HG02885 (cell line): Measurements from ENCODE around the gene GABRB1.
"Not testable (repeated sequence)": the region's sequence is repeated elsewhere in the genome, so short reads cannot be mapped to it uniquely, and the experiment has no call there.

Experiments used
- ATAC-seq: cut with Tn5 transposase; IDR thresholded peaks from one replicate; pipeline ENCODE4 v1.9.1; 2021; ENCODE audit warnings: mild to moderate bottlenecking; ENCODE audit not compliant: unreplicated experiment, poor library complexity

The GABRB1 gene

DNA sequence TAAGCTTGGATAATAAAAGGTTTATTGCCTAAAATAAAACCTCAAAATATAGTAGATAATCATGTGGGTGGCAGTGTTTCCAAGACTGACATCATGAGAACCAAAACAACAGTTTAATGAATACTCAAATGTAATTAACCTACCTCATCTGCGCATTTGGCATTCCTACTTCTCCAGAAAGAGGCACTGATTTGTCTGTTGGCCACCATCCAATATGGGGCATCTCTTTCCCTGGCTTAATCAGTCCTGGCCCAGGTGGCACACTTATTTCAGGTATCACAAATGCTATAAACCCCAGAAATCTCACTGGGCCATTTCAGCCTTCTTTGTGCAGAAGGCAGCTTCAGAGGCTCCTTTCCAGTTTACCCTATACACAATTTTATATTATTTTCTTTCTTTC is 239.9 kb downstream of the GABRB1 start:
- ATAC-seq, result no peak

DNA sequence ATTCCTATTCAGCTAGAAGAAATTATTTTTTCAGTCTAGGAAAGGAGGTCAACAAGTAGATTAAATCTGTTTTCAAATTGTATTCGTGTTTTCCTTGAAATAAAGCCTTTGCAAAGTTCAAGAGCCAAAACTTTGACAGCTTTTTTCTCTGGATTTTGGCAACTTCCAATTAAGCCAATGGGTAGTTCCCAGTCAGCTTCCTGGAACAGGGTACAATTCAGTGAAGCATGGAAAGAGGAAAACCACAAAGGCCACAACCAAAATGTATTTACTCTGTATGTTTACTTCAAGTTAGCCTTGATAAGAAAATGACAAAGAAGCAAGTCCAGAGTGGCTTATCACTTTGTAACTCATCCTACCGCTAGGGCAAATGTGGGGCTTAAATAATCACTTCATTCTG is 243.5 kb downstream of the GABRB1 start:
- ATAC-seq, result no peak

DNA sequence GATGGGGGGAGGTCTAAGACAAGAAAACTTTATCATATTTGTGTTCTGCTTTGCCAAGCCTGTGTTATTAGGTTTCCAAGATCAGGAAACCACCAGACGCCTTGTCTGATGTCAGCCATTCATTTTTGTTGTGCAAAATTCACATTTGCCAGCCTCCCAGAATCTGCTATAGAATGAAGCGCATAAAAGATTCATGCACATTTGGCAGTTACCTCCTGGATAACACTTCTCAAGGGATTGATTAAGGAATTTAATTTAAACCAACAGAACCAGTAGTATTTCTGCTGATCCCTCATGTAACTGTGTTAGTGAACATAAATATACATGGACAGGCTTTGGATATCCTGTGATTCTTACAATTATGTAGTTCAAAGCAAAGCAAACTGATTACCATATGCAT is 244.2 kb downstream of the GABRB1 start:
- ATAC-seq, result no peak

DNA sequence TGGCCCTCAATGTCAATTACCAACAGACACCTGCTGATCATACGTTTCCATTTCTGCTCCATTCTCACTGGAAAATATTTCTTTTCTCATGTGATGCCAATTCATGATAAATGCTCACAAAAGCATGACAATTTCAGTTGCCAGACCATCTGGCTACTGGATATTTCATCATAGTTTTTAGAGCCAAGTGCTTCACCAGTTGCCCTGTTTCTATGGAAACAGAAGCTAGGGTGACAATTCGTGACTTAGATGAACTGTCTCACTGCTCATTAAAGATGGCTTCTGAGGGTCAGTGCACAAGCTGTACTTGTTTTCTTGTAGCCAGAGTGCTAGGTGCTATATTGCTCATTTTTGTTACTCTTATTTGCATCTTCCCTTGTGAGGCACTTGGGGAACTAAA is 247.3 kb downstream of the GABRB1 start:
- no peak for ATAC-seq

DNA sequence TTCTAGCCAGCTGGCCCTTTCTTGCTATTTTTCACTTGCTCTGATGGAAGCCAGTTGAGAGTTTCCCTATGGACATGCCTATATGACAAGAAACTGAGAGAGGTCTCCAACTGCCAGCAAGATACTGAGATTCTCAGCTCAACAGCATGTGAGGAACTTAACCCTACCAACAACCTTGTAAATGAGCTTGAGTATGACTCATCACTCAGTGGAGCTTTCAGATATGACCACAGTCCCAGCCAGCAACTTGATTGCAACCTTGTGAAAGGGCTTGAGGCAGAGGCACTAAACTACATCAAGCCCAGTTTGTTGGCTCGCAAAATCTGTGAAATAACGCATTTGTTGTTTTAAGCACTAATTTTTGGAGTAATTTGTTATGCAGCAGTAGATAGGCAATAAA is 256.4 kb downstream of the GABRB1 start:
- ATAC-seq, result peak; percentile 96

DNA sequence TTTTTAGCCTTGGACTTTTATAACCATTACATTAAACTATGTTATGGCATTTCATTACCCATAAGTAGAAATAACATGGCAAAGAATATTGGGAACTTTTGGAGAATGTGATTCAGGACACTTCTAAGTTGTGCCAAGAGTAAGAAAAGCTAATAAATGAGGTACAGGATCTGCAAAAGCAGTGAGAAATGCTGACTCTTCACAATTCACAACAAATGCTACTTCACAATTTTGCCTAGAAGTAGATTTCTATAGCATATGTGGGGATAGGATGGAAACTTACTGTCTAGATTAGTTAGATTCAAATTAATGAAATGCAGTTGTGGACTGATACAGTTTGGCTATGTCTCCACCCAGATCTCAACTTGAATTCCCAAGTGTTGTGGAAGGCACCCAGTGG is 258.4 kb downstream of the GABRB1 start:
- no peak for ATAC-seq

DNA sequence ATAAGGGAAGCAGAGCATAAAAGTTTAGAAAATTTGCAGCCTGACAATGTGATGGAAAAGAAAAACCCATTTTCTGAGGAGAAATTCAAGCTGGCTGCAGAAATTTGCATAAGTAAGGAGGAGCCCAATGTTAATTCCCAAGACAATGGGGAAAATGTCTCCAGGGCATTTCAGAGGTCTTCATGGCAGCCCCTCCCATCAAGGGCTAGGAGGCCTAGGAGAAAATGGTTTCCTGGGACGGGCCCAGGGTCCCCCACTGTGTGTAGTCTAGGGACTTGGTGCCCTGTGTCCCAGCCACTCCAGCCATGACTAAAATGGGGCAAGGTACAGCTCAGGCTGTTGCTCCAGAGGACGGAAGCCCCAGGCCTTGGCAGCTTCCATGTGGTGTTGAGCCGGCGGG is 259.5 kb downstream of the GABRB1 start:
- not testable (repeated sequence) for ATAC-seq

DNA sequence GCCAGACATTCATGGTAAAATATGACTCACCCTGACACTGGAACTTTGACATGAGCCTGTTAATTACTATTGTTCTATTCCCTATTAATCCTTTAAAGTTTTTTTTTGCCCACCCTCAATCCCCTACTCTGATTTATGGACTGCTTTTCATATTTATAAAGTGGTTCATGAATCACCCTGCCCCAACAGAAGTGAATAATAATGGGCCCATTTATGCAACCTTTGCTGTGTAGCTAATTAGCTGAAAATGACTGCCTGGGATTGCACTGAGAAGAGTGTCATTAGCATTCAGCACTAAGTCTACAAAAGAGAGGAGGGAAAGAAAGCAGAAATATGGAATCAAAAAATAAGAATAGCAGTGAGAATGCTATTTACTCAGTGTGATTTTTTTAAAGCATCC is 277.8 kb downstream of the GABRB1 start:
- ATAC-seq, result no peak

DNA sequence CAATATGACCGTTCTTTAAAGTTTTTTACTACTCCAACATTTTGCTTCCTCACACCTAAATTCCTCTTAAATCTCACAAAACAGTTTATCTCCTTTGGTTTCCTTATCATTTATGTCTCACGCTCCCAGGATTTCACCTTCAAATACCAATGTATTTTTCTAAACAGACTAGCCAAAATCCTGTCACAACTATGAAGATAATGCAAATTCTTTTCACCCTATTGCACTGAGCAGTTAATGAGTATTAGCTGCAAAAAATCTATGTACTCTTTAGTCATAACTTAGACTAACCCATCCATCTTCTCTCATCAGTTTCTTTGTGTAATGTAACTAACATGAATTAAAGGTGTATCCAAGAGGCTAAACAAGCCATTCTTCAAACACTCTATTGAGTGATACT is 280.8 kb downstream of the GABRB1 start:
- ATAC-seq, result no peak

DNA sequence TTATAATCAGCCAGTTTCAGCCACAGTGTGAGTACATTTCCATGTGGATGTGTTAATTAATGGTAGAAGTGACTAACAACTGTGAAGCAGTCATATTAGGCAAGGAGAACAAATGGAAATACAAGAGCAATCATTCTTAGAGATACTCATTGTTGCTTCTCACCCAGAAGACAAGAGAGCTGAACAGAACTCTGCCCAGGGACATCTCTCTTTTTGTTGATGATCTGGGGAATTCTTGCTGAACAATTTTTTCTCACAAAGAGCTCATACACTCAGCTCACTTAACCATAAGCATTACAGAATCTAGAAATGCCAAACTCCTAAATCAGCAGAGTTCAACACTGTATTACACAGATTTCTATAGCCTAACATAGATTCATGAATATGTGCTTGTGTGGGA is 282.0 kb downstream of the GABRB1 start:
- no peak for ATAC-seq

DNA sequence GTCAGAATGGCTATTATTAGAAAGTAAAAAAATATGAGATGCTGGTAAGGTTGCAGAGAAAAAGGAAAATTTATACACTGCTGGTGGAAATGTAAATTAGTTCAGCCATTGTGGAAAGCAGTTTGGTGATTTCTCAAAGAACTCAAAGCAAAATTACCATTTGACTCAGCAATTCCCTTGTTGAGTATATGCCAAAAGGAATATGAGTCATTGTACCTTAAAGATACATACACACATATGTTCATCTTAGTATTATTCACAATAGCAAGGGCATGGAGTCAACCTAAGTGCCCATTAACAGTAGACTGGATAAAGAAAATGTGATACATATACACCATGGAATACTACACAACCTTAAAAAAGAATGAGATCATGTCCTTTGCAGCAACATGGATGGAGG is 284.0 kb downstream of the GABRB1 start:
- ATAC-seq, result peak; percentile 81

DNA sequence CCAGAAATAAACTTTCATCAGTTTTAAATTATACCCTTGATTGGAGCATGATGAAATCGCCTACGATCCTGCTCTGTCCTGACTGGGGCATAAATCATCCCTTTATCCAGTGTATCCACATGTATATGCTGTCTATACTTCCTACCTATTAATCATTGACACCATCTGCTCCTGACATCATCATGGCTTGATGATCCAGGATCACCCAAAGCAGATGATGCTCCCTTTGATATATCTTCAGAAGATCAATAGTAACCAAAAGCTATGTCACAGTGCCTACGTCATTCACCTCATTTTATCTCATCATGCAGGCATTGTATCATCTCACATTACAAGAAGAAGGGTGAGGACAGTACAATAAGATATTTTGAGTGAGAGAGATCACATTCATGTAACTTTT is 294.7 kb downstream of the GABRB1 start:
- no peak for ATAC-seq

DNA sequence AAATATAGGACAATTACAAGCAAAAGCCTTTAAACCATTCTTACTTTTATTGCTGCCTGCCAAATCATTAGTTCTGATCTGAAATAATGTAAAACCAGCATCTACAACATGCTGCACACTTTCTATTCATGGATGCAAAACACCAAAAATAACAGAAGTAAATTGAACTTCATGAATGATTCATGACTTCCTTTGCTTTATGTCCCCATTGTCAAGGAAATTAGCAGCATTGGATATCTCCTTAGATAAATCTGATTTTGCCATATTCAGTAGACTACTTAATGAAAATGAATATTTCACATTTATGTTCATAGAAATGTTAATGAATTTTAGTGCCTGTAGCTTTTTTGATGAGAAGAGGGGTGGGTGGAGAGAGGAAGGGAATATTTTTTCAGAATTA is 299.5 kb downstream of the GABRB1 start:
- ATAC-seq, result no peak

DNA sequence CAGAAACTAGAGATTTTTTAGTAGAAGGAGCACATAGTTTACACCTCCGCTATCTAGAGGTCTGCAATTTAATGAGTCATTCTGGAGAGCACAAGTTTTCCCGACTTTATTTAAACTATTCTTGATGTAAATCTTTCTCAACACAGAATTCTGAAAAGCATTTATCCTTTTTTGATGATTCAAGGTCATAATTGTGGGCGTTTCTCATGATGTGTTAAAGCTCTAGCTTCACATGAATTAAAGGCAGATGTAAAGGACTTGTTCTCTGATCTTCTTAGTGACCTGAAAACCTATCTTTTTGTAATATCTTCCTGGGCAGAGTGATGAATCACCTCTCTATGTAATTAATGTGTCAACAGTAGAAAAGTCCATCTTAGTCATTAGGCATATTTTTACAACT is 303.3 kb downstream of the GABRB1 start:
- ATAC-seq, result no peak

DNA sequence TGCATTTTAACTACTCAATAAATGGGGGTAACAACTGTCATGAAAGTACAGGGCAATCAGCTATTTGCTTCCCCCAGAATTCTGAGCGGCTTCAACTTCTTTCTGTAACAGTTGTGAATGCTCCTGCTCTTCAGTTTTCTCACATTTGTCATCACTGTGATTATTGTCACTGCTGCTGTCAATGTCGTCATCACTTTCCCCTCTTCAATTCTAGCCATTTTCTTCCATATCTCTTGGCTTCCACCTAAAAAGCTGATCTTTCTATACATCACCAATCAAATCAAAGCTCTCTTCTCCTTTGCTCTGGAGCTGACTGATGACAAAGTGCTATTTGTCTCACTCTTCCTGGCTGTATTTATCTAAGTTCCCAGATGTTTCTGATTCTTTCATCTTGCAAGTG is 306.5 kb downstream of the GABRB1 start:
- ATAC-seq, result no peak

DNA sequence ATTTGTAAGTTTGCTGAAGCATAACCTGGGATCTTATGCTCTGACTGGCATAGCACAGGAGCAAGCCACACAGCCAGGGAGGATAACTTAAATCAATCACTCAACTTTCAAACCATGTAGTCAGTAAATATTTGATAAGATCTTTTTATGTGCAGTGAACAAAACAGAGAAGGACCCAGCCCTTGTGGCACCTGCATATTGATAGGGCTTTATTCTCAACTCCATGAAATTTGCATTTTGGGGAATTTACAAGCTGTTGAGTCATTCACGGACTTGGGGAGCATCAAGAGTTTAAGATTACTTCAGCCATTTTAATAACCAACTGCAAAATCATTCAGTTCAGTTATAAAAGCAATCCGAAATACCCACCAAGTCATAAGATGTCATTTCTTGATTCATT is 309.5 kb downstream of the GABRB1 start:
- no peak for ATAC-seq

DNA sequence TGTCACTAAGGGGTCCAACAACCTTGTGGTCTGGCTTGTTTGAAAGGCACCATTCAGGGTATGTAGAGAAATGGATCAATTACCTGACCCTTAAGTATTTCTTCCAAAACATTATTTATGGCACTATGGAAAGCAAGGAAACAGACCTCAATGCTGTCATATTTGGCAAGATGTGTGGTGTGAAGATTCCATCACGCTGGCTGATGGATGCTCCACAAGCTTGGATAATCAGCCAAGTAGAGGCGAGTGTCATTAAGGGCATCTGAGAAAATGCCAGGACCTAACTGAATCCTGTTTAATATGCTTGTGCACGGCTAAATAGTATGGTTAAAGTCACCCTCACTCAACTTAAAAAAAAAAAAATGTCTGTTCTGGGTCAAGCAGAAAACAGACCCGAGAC is 311.4 kb downstream of the GABRB1 start:
- ATAC-seq, result no peak

DNA sequence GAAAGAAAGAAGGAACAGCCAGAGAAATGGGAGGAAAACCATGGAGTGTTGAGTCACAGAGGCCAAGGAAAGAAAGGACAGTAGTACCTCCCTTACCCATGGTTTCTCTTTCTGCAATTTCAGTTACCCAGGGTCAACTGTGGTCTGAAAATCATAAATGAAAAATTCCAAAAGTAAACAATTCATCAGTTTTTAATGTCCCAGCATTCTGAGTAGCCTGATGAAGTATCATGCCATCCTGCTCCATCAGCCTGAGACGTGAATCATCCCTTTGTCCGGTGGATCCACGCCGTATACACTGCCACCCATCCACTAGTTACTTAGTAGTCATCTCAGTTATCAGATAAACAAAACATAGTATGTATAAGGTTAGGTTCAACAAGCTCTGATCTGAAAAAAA is 318.0 kb downstream of the GABRB1 start:
- no peak for ATAC-seq

DNA sequence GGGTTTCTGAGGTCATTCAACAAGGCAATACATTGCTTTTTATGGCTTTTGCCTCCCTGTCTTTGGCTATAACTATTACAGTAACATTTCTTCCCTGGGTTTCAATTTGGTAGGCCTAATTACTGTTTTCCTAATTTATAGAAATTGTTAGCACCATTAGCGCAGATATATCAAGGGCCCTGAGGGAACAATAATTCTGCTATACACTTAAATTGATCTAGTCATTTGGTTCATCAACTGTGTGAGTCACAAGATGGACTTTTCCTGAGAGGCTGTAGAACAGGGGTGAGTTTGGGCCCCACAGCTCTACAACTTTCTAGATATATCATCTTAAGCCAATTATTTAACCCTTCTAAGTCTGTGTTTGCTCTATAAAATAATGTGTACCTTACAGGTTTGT is 324.2 kb downstream of the GABRB1 start:
- ATAC-seq, result no peak

DNA sequence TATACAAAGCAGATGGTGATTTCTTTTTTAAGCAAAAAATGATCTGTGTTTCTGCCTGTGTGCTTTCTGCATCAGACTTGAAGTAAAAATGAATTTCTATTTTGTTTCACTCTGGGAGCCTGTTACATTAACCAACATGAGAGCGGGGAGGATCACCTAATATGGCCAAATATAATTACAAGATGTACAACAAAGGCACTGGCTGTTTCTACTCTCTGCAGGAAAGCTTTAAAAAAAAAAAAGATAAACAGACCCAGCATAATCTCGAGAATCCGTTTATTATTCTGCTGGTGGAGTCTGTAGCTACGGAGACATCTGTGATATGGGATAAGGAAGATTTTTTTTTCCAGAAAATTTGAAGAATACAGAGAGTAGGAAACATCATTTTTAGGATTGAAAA is 328.5 kb downstream of the GABRB1 start:
- no peak for ATAC-seq

DNA sequence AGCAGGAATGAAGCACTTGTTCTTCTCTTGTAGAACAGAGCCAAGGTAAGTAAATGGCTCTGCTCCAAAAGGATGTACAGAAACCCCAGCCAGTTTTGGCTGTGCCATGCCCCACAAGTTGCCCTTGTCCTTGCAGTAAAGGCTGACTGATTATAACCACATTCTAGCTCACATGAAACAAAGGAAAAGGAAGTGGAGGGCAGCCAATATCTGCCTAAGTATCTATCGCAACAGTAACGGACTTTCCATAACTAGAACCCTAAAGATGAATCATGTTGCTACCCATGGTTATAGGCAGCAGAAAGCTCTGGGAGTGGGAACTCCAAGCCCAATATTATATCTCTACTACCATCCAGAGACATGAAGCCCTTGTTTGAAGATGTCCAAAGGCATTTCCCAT is 336.4 kb downstream of the GABRB1 start:
- no peak for ATAC-seq

DNA sequence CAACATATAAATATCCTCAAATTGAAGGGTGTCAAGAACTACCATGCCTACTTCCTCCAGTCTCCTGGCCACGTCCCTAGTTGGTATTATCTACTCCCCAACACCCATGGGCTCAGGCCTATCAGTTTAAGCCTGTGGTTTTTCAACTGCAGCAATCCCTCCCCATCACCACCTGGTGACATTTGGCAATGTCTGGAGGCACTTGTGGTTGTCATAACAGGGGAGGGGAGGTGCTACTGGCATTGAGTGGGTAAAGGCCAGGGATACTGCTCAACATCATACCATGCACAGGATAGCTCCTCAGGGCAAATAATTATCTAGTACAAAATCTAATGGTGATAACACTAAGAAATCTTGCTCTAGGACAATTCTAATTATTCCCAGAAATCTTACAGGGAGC is 336.8 kb downstream of the GABRB1 start:
- ATAC-seq, result no peak

DNA sequence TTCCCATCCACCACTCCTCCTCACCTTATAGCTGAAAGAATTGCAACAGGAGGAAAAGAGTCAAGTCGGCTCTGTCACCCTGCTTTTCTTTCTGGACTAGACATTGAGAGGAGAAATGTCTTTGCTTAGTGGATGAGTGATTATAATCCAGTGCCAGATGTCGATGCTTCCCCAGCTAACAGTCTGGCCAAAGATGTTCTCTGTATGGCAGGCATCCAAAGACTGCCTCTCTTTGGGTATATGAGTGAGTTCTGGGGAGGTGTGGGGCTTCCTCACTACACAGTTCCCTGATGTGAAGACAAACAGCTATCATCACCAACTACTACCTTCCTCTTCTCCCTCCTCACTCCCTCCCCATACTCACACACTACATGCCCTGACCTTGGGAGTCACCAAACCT is 341.2 kb downstream of the GABRB1 start:
- ATAC-seq, result no peak
